DND-41 (cell line): ENCODE measurements around the gene PRSS38.

Experiments
- ATAC-seq: fragments of 200-7000 bp; cut with Tn5 transposase; 3 replicates; pipeline ENCODE4 v1.9.1; 2021; ENCODE audit warnings: low read depth; ENCODE audit not compliant: insufficient read depth
- DNase-seq: peaks from one replicate; pipeline ENCODE4 v3.0.0-alpha.2; 2020
- H2AFZ ChIP-seq: 2 replicates; pipeline ENCODE4 v1.6.0; 2012; ENCODE audit warnings: low read depth, low read length
- H3K27ac ChIP-seq: 2 replicates; pipeline ENCODE4 v1.5.1; 2012; ENCODE audit warnings: low read length, inconsistent platforms
- H3K27me3 ChIP-seq: fragments of 200-600 bp; sonication (generic); 2 replicates; pipeline ENCODE4 v1.6.0; 2012; ENCODE audit warnings: low read length, mild to moderate bottlenecking, inconsistent platforms; ENCODE audit not compliant: insufficient read depth, poor library complexity
- H3K36me3 ChIP-seq: 2 replicates; pipeline ENCODE4 v1.5.1; 2012; ENCODE audit warnings: low read length, inconsistent platforms; ENCODE audit not compliant: insufficient read depth
- H3K4me1 ChIP-seq: 2 replicates; pipeline ENCODE4 v1.5.1; 2012; ENCODE audit warnings: mild to moderate bottlenecking, low read length; ENCODE audit not compliant: insufficient read depth
- H3K4me2 ChIP-seq: 2 replicates; pipeline ENCODE4 v1.6.0; 2012; ENCODE audit warnings: mild to moderate bottlenecking, moderate library complexity, low read length, inconsistent platforms; ENCODE audit not compliant: insufficient read depth
- H3K4me3 ChIP-seq, 2 experiments: fragments of 200-600 bp in 1 of 2; shearing (Covaris generic) in 1 of 2; 2 replicates each; pipeline ENCODE4 v1.5.1; 2012 to 2016; ENCODE audit warnings: inconsistent platforms in 2 of 2, low read length in 2 of 2, mild to moderate bottlenecking in 2 of 2, low read depth in 1 of 2, moderate library complexity in 1 of 2
- H3K79me2 ChIP-seq: 2 replicates; pipeline ENCODE4 v1.6.0; 2012; ENCODE audit warnings: low read length, inconsistent platforms; ENCODE audit not compliant: insufficient read depth
- H3K9ac ChIP-seq: 2 replicates; pipeline ENCODE4 v1.6.0; 2012; ENCODE audit warnings: low read depth, mild to moderate bottlenecking, inconsistent platforms, low read length, moderate library complexity
- H3K9me3 ChIP-seq: 2 replicates; pipeline ENCODE4 v1.5.1; 2012; ENCODE audit warnings: low read length, moderate library complexity, mild to moderate bottlenecking, inconsistent platforms; ENCODE audit not compliant: insufficient read depth, severe bottlenecking
- H4K20me1 ChIP-seq: 2 replicates; pipeline ENCODE4 v1.6.0; 2012; ENCODE audit warnings: low read length; ENCODE audit not compliant: insufficient read depth
- EZH2 ChIP-seq: IDR thresholded peaks from 3 replicates; pipeline ENCODE4 v1.6.1; 2012; ENCODE audit warnings: borderline replicate concordance, low read depth, mild to moderate bottlenecking, moderate library complexity, low read length, inconsistent platforms; ENCODE audit not compliant: severe bottlenecking
- TF ChIP-seq, protein P1 (sequence below): IDR thresholded peaks from 2 replicates; pipeline ENCODE4 v1.5.1; 2012; ENCODE audit warnings: borderline replicate concordance, low read length, moderate library complexity, mild to moderate bottlenecking; ENCODE audit not compliant: poor library complexity, severe bottlenecking; ENCODE audit errors: extremely low read depth

The PRSS38 gene

DNA sequence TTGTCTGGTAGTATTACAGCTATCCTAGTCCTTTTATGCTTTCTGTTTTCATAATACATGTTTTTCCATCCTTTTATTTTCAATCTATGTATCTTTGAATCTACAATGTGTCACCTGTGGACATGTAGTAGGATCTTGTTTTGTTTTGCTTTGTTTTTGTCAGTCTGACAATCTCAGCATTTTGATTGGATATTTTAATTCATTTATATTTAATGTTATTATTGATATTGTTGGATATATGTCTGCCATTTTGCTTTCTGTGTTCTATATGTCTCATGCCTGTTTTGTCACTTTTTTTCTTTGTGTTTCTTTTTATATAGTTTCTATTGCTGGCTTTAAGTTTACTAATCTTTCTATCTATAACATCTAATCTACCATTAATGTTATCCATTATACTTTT is 11.5 kb upstream of the PRSS38 start:
- no peaks in the 10 kb centered on the region for H3K79me2 ChIP-seq
- H4K20me1 ChIP-seq, result no peaks in the 10 kb centered on the region
- H3K9ac ChIP-seq, result no peak overlapping the region
- no peaks in the 10 kb centered on the region for H3K9me3 ChIP-seq
- TF ChIP-seq, protein P1, sequence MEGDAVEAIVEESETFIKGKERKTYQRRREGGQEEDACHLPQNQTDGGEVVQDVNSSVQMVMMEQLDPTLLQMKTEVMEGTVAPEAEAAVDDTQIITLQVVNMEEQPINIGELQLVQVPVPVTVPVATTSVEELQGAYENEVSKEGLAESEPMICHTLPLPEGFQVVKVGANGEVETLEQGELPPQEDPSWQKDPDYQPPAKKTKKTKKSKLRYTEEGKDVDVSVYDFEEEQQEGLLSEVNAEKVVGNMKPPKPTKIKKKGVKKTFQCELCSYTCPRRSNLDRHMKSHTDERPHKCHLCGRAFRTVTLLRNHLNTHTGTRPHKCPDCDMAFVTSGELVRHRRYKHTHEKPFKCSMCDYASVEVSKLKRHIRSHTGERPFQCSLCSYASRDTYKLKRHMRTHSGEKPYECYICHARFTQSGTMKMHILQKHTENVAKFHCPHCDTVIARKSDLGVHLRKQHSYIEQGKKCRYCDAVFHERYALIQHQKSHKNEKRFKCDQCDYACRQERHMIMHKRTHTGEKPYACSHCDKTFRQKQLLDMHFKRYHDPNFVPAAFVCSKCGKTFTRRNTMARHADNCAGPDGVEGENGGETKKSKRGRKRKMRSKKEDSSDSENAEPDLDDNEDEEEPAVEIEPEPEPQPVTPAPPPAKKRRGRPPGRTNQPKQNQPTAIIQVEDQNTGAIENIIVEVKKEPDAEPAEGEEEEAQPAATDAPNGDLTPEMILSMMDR, result no peak
- no peak for TF ChIP-seq EZH2
- H3K4me1 ChIP-seq, result no peaks in the 10 kb centered on the region
- H3K4me2 ChIP-seq, result no peak overlapping the region
- H3K27ac ChIP-seq, result no peak overlapping the region
- ATAC-seq (no peak), DNase-seq (no peak)
- no peaks in the 10 kb centered on the region for H3K27me3 ChIP-seq
- H3K36me3 ChIP-seq, result no peaks in the 10 kb centered on the region
- no peak overlapping the region for H3K4me3 ChIP-seq
- no peak overlapping the region for H2AFZ ChIP-seq

DNA sequence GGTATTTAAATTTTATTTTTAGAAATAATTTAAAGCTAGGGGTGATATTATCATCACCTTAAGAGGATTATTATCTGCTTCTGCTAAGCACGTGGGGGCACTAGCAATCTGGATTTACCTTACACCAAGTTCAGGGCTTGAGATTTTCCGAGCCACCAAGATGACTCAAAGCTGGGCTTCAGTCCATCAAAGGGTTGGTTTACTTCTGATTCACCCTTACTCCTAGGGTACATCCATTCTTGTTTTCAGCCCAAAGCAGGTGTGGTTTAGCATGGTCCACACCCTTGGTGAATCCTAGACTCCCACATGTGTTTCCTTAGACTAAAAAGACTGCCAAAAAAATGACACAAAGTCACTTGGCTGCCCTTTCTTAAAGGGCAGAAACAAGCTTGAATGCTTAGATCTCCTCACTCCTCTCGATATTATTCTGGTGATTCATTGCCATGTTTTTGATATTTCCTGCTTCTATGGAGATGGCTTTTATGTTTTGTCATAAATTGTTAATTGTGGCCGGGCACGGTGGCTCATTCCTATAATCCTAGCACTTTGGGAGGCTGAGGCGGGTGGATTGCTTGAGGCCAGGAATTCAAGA is 9.8 kb upstream of the PRSS38 start:
- no peak for ATAC-seq
- no peak overlapping the region for H3K4me2 ChIP-seq
- H2AFZ ChIP-seq, result no peak overlapping the region
- no peaks in the 10 kb centered on the region for H3K4me1 ChIP-seq
- H4K20me1 ChIP-seq, result no peaks in the 10 kb centered on the region
- H3K36me3 ChIP-seq, result no peaks in the 10 kb centered on the region
- H3K27ac ChIP-seq, result no peak overlapping the region
- H3K79me2 ChIP-seq, result no peaks in the 10 kb centered on the region
- H3K4me3 ChIP-seq, result no peak overlapping the region
- TF ChIP-seq EZH2, result no peak
- TF ChIP-seq, protein P1, result no peak
- H3K9ac ChIP-seq, result no peak overlapping the region
- H3K27me3 ChIP-seq, result no peaks in the 10 kb centered on the region
- H3K9me3 ChIP-seq, result no peaks in the 10 kb centered on the region
- no peak for DNase-seq

GRCh38 chr1:227808566-227808965 is 6.9 kb upstream of the PRSS38 start:
- Histone ChIP-seq H2AFZ (no peak overlapping the region), H3K9me3 (peaks cover under 1% of the 10 kb centered on the region), H3K79me2 (no peaks in the 10 kb centered on the region), H3K4me2 (no peak overlapping the region), H3K36me3 (no peaks in the 10 kb centered on the region), H3K4me1 (no peaks in the 10 kb centered on the region), H3K27me3 (no peaks in the 10 kb centered on the region), H4K20me1 (no peaks in the 10 kb centered on the region), H3K4me3 (no peak overlapping the region), H3K27ac (no peak overlapping the region), H3K9ac (no peak overlapping the region)
- DNase-seq, result no peak
- ATAC-seq, result no peak
- no peak for TF ChIP-seq EZH2
- TF ChIP-seq, protein P1, result no peak
